MM.1S (cell line): ENCODE data around the gene PTMS.

Source experiments
- DNase-seq: peaks from one replicate; pipeline ENCODE4 v3.0.0-alpha.2; 2015
- H2AFZ ChIP-seq: fragments of 300-600 bp; sonication (generic); 2 replicates; pipeline ENCODE4 v1.6.0; 2016; ENCODE audit warnings: antibody characterized with exemption, low read length
- H3F3A ChIP-seq: fragments of 300-600 bp; sonication (generic); 2 replicates; pipeline ENCODE4 v1.6.1; 2016; ENCODE audit warnings: mild to moderate bottlenecking, antibody characterized with exemption, low read length, moderate library complexity, mixed read lengths; ENCODE audit not compliant: insufficient read depth
- H3K27ac ChIP-seq: fragments of 300-600 bp; sonication (generic); 2 replicates; pipeline ENCODE4 v1.5.1; 2016; ENCODE audit warnings: mild to moderate bottlenecking, low read length
- H3K27me3 ChIP-seq: fragments of 300-600 bp; sonication (generic); replicated peaks from 2 replicates; pipeline ENCODE4 v1.6.0; 2016; ENCODE audit warnings: low read length; ENCODE audit not compliant: insufficient read depth
- H3K36me3 ChIP-seq: fragments of 300-600 bp; sonication (generic); replicated peaks from 2 replicates; pipeline ENCODE4 v1.6.1; 2016; ENCODE audit warnings: mild to moderate bottlenecking, low read length, mixed read lengths; ENCODE audit not compliant: insufficient read depth
- H3K4me1 ChIP-seq: fragments of 300-600 bp; sonication (generic); 2 replicates; pipeline ENCODE4 v1.6.1; 2016; ENCODE audit warnings: low read length, mixed read lengths
- H3K4me2 ChIP-seq: fragments of 300-600 bp; sonication (generic); 2 replicates; pipeline ENCODE4 v1.6.0; 2016; ENCODE audit warnings: low read depth, low read length
- H3K4me3 ChIP-seq: fragments of 300-600 bp; sonication (generic); 2 replicates; pipeline ENCODE4 v1.5.1; 2016; ENCODE audit warnings: low read length, mixed read lengths
- H3K79me2 ChIP-seq: fragments of 300-600 bp; sonication (generic); 2 replicates; pipeline ENCODE4 v1.6.1; 2016; ENCODE audit warnings: mixed run types, low read length, mixed read lengths
- H3K9ac ChIP-seq: fragments of 300-600 bp; sonication (generic); 2 replicates; pipeline ENCODE4 v1.6.1; 2016; ENCODE audit warnings: low read length, mixed read lengths
- H3K9me2 ChIP-seq: fragments of 300-600 bp; sonication (generic); replicated peaks from 2 replicates; pipeline ENCODE4 v1.6.1; 2016; ENCODE audit warnings: mild to moderate bottlenecking, low read length, mixed read lengths; ENCODE audit not compliant: insufficient read depth
- H3K9me3 ChIP-seq: fragments of 300-600 bp; sonication (generic); replicated peaks from 2 replicates; pipeline ENCODE4 v1.6.1; 2016; ENCODE audit warnings: mild to moderate bottlenecking, low read length, mixed read lengths; ENCODE audit not compliant: insufficient read depth
- H4K20me1 ChIP-seq: fragments of 300-600 bp; sonication (generic); 2 replicates; pipeline ENCODE4 v1.6.1; 2016; ENCODE audit warnings: mild to moderate bottlenecking, low read length, moderate library complexity, mixed read lengths; ENCODE audit not compliant: insufficient read depth
- CTCF ChIP-seq: fragments of 300-600 bp; sonication (generic); IDR thresholded peaks from 2 replicates; pipeline ENCODE4 v1.5.1; 2016; ENCODE audit warnings: antibody characterized with exemption, low read length, mixed read lengths
- EZH2 ChIP-seq: fragments of 300-600 bp; sonication (generic); optimal IDR thresholded peaks from 2 replicates; pipeline ENCODE3; 2017; ENCODE audit warnings: low read depth, mild to moderate bottlenecking, antibody characterized with exemption, low read length, mixed read lengths
- EZH2phosphoT487 ChIP-seq: fragments of 300-600 bp; sonication (generic); IDR thresholded peaks from 2 replicates; pipeline ENCODE4 v1.6.1; 2018; ENCODE audit warnings: antibody characterized with exemption, low read length

PTMS gene

DNA sequence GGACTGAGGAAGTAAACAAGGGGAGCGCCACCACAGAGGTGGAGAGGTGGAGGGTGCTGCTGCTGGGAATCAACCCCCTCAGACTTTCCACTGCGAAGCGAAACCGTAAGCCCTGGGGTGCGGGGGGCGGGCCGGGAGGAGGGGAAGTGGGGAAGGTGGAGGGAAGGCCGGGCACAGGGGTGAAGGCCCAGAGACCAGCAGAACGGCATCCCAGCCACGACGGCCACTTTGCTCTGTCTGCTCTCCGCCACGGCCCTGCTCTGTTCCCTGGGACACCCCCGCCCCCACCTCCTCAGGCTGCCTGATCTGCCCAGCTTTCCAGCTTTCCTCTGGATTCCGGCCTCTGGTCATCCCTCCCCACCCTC, 6.2 kb downstream of the PTMS start, which contains the start of gene LAG3:
TSS of gene LAG3 (plus strand) at position 190 of the 365 bp plus-strand sequence. CDS start 333 bp downstream, outside the sequence.
- Histone ChIP-seq H3K27ac (no peak within 1 kb of the TSS), H3K9me3 (no peaks in the 10 kb centered on the region), H3K4me3 (no peak within 1 kb of the TSS), H3K79me2 (no peaks in the 10 kb centered on the region), H2AFZ (no peak within 1 kb of the TSS), H3F3A (0 out of 2 replicates have a peak, but pooled peaks cover 5% of the 10 kb centered on the region), H4K20me1 (no peaks in the 10 kb centered on the region), H3K9me2 (no peaks in the 10 kb centered on the region), H3K27me3 (peaks cover 3% of the 10 kb centered on the region; the same call in 1 of the 2 replicates), H3K9ac (no peak within 1 kb of the TSS), H3K4me2 (no peak within 1 kb of the TSS), H3K36me3 (no peaks in the 10 kb centered on the region), H3K4me1 (peaks cover 11% of the 10 kb centered on the region; the same call in 1 of the 2 replicates)
- DNase-seq = no peak
- TF ChIP-seq CTCF (no peak), EZH2 (no peak), EZH2phosphoT487 (no peak)

DNA sequence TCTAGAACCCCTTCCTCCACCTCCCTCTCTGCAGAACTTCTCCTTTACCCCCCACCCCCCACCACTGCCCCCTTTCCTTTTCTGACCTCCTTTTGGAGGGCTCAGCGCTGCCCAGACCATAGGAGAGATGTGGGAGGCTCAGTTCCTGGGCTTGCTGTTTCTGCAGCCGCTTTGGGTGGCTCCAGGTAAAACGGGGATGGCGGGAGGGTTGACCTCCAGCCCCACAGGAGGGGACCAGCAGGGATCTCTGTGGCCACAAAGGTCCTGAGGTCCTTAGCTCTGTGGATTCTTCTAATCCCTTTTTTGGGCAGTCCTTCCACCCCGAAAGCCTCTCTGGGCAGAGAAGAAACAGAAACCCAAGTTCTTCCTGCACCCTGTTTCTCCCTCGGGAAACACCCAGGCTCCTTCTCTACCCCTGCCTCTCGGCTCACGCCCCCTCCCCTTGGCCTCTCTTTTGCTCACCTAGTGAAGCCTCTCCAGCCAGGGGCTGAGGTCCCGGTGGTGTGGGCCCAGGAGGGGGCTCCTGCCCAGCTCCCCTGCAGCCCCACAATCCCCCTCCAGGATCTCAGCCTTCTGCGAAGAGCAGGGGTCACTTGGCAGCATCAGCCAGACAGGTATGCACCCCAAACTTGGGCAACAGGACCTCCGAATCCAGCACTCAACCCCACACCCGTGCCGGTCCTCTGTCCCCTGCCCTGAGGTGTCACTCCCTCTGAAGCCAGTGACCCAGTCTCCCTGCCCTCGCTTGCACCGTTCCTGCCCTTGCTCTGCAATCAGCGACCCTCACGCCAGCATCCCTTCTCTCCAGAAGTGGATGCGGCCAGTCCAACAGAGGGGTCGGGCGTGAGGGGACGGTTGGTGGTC, 6.8 kb downstream of the PTMS start:
- DNase-seq = no peak
- Histone ChIP-seq H3K27ac (no peak overlapping the region), H4K20me1 (no peaks in the 10 kb centered on the region), H3K27me3 (peaks cover 10% of the 10 kb centered on the region; the same call in 1 of the 2 replicates), H3K9me3 (no peaks in the 10 kb centered on the region), H2AFZ (no peak overlapping the region), H3K9me2 (no peaks in the 10 kb centered on the region), H3K9ac (no peak overlapping the region), H3K4me1 (peaks cover 11% of the 10 kb centered on the region; the same call in 1 of the 2 replicates), H3K4me2 (no peak overlapping the region), H3K4me3 (no peak overlapping the region), H3F3A (0 out of 2 replicates have a peak, but pooled peaks cover 5% of the 10 kb centered on the region), H3K36me3 (no peaks in the 10 kb centered on the region), H3K79me2 (no peaks in the 10 kb centered on the region)
- TF ChIP-seq EZH2phosphoT487 (no peak), EZH2 (no peak), CTCF (no peak)

- no peak overlapping the region for H3K27ac ChIP-seq
- no peak overlapping the region for H3K4me2 ChIP-seq
- DNase-seq = no peak
- no peaks in the 10 kb centered on the region for H3K9me2 ChIP-seq
- H2AFZ ChIP-seq = no peak overlapping the region
- no peaks in the 10 kb centered on the region for H3K36me3 ChIP-seq
- H3K9ac ChIP-seq = no peak overlapping the region
- TF ChIP-seq EZH2phosphoT487 (no peak), EZH2 (no peak)
- no peak overlapping the region for H3K4me3 ChIP-seq
- H3K27me3 ChIP-seq = peaks cover 11% of the 10 kb centered on the region; the same call in 1 of the 2 replicates
- 0 out of 2 replicates have a peak, but pooled peaks cover 5% of the 10 kb centered on the region for H3F3A ChIP-seq
- H3K4me1 ChIP-seq = peaks cover 11% of the 10 kb centered on the region
- no peaks in the 10 kb centered on the region for H3K9me3 ChIP-seq
- no peaks in the 10 kb centered on the region for H3K79me2 ChIP-seq
- H4K20me1 ChIP-seq = no peaks in the 10 kb centered on the region
Measured at GRCh38 chr12:6773590-6774351, 7.6 kb downstream of the PTMS start.
